ENCODE measurements around the gene SCYGR3.

Gene SCYGR3

DNA sequence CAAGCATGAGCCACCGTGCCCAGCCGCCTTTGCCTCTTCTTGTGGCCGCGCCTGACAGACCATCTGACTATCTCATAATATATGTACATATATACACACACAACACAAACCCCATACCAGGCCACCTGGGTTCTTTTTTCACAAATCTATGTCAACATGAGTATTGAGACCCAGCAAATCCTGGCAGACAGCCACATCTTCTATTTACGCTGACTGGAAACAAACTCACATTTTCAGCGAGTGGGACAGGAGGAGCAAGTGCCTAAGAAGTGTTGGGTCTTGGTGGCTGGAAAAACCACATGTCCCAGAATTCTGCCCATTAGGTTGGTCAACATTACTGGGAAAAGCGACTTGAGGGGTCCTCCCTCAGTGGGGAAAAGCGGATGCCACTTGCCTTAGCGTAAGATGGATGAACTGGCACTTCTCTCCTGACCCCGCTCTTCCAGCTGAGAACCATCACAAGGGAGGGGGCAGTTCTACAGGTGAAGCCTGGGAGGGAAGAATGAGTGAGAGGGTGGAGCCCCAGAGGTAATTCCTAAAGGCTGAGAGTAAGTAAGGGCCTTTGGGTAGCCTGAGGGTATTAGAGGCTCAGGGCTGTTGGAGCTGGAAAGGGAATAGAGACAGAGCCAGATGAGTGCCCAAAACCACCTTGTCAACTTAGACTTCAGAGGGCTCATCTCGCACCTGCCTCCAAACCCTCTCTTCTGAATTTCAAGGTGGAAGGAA is 1.9 kb downstream of the SCYGR3 start:
- Mint-ChIP-seq H3K36me3 (ENCODE audit: low read depth) (no peaks in the 10 kb centered on the region), H3K27me3 (ENCODE audit: low read depth) (peaks cover 10% of the 10 kb centered on the region), H3K9me3 (no peaks in the 10 kb centered on the region), H3K27ac (no peak overlapping the region), H3K4me1 (peaks cover under 1% of the 10 kb centered on the region), H3K4me3 (no peak overlapping the region)
- TF ChIP-seq, protein P1, sequence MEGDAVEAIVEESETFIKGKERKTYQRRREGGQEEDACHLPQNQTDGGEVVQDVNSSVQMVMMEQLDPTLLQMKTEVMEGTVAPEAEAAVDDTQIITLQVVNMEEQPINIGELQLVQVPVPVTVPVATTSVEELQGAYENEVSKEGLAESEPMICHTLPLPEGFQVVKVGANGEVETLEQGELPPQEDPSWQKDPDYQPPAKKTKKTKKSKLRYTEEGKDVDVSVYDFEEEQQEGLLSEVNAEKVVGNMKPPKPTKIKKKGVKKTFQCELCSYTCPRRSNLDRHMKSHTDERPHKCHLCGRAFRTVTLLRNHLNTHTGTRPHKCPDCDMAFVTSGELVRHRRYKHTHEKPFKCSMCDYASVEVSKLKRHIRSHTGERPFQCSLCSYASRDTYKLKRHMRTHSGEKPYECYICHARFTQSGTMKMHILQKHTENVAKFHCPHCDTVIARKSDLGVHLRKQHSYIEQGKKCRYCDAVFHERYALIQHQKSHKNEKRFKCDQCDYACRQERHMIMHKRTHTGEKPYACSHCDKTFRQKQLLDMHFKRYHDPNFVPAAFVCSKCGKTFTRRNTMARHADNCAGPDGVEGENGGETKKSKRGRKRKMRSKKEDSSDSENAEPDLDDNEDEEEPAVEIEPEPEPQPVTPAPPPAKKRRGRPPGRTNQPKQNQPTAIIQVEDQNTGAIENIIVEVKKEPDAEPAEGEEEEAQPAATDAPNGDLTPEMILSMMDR (IDR thresholded peaks at IDR 0.05; ENCODE audit: unreplicated experiment in 3 of 3), result no peak

DNA sequence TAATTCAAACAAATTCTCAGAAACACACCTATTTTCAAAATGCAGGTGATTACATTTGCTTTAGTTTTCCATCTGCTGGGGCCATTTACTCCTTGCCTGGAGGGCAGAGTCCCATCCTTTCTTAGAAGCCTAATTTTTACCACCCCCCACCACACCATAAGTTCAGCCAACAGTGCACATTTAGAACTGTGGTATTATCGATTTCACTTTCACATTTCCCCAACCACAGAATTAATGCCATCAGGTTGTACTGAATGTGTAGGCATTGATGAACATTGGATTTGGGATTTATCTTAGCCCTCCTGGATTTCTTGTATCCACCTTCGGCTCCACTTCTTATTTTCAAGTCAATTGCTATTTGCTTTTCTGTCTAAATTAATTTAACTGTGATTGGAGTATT is 4.5 kb downstream of the SCYGR3 start:
- Mint-ChIP-seq H3K36me3 (ENCODE audit: low read depth) (no peaks in the 10 kb centered on the region), H3K27ac (no peak overlapping the region), H3K4me3 (no peak overlapping the region), H3K27me3 (ENCODE audit: low read depth) (peaks cover 8% of the 10 kb centered on the region), H3K9me3 (no peaks in the 10 kb centered on the region), H3K4me1 (no peaks in the 10 kb centered on the region)
- TF ChIP-seq, protein P1 (IDR thresholded peaks at IDR 0.05; ENCODE audit: unreplicated experiment in 3 of 3), result no peak

DNA sequence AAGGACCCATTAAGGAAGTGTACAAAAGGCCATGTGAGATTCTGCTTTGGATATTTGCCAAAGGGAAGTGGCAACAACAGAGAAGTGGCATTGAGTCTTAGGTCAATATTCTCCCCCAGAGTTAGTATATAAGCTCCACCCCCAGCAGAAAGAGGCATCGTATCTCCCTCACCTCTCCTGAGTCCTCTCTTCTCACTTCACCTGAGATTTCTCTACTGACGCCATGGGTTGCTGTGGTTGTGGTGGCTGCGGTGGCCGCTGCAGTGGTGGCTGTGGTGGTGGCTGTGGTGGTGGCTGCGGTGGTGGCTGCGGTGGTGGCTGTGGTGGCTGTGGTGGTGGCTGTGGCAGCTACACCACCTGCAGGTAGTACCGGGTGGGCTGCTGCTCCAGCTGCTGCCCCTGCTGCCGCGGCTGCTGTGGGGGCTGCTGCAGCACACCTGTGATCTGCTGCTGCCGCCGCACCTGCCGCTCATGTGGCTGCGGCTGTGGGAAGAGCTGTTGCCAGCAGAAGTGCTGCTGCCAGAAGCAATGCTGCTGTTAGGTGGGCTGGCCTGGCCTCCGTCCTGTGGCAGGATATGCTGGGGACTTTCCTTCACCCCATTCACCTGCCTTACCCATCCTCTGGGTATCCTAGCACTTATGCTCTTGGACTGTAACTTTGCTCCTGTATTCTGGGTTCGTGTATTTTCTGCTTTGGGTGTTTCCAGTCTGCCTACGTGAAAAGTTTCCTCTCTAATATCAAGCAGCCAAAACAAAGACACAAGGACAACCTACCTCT is 5.9 kb downstream of the SCYGR3 start:
- H3K27me3 Mint-ChIP-seq (ENCODE audit: low read depth), result peaks cover 9% of the 10 kb centered on the region
- no peak overlapping the region for H3K27ac Mint-ChIP-seq
- H3K4me3 Mint-ChIP-seq, result no peak overlapping the region
- H3K36me3 Mint-ChIP-seq (ENCODE audit: low read depth), result no peaks in the 10 kb centered on the region
- TF ChIP-seq, protein P1 (IDR thresholded peaks at IDR 0.05; ENCODE audit: unreplicated experiment in 3 of 3), result no peak
- no peaks in the 10 kb centered on the region for H3K4me1 Mint-ChIP-seq
- H3K9me3 Mint-ChIP-seq, result no peaks in the 10 kb centered on the region

DNA sequence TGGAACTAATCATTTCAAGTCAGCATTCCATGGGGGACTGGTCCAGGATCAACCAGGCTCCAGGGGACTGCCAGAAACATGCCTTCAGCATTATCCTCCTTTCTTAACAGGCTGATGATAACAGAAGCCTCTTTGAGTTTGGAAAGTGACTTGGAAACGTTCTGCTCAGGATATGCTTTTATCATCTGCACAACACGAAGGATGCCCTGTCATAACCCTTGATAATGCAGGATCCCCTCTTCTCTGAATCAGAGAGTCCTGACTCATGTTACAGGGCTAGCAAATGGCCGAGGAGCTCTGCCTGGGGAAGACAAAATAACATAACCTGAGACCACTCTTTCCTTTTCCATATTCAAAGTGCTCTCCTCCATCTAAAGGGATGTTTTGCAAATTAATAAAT is 6.7 kb downstream of the SCYGR3 start:
- Mint-ChIP-seq H3K36me3 (ENCODE audit: low read depth) (no peaks in the 10 kb centered on the region), H3K4me3 (no peak overlapping the region), H3K27me3 (ENCODE audit: low read depth) (peaks cover 9% of the 10 kb centered on the region), H3K9me3 (no peaks in the 10 kb centered on the region), H3K4me1 (no peaks in the 10 kb centered on the region), H3K27ac (no peak overlapping the region)
- TF ChIP-seq, protein P1 (IDR thresholded peaks at IDR 0.05; ENCODE audit: unreplicated experiment in 3 of 3), result no peak

DNA sequence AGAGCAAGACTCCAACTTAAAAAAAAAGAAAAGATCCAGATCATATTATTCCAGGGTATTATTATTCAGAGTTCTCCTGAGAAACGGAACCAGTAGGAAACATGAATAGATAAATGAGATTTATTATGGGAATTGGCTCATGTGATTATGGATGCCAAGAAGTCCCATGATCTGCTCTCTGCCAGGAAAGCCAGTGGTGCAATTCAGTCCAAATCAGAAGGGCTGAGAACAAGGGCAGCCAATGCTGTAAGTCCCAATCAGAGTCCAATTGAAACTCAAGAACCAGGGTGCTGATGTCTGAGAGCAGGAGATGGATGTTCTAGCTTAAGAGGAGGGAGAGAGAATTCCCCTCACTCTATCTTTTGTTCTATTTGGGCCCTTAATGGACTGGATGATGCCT is 8.2 kb downstream of the SCYGR3 start:
- H3K9me3 Mint-ChIP-seq, result no peaks in the 10 kb centered on the region

More for the DNA sequence above, 8.2 kb downstream of the SCYGR3 start:
- Mint-ChIP-seq H3K27me3 (ENCODE audit: low read depth) (peaks cover 8% of the 10 kb centered on the region), H3K4me3 (no peak overlapping the region), H3K27ac (no peak overlapping the region), H3K4me1 (no peaks in the 10 kb centered on the region), H3K36me3 (ENCODE audit: low read depth) (no peaks in the 10 kb centered on the region)
- TF ChIP-seq, protein P1 (IDR thresholded peaks at IDR 0.05; ENCODE audit: unreplicated experiment in 3 of 3), result no peak
